HG03280 (cell line): ENCODE data around the gene JUN.

Experiments
- ATAC-seq: cut with Tn5 transposase; IDR thresholded peaks from one replicate; pipeline ENCODE4 v1.9.1; 2021; ENCODE audit warnings: mild to moderate bottlenecking, moderate library complexity; ENCODE audit not compliant: unreplicated experiment

The JUN gene

DNA sequence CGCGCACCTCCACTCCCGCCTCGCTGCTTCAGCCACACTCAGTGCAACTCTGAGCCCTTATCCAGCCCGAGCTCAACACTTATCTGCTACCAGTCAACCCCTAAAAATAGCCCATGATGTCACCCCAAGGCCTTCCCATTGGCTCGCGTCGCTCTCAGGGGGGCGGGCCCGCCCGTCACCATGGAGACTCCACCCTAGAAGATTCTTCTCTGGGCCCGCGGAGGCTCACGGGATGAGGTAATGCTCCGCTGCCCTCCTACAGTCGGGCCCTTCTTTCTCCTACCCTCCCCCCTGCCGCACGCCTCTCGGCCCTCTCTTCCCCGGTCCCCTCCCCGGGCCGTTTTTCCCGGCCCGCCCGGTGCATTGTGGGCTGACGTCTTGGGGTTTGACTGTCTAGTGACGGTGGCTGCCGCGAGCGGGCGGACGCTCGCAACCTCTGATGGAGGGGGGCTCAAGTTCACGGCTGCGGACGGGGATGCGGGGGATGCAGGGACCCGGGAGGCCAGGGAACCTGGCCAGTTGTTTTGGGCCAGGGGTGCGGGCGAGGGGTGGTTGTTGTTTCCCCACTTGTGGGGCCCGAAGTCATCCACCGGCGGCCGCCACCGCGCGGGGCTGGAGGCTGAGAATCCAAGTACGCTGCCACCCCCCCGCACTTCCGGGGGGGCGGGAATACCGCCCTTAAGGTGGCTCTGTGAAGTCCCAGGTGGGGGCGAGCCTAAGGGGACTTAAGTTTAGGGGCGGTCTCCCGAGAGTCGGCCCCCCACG is at the start of gene JUN:
Gene JUN (minus strand): TSS at position 55 of the 765 bp plus-strand sequence. CDS start 977 bp downstream, outside the sequence.
- peak; percentile 78 for ATAC-seq

DNA sequence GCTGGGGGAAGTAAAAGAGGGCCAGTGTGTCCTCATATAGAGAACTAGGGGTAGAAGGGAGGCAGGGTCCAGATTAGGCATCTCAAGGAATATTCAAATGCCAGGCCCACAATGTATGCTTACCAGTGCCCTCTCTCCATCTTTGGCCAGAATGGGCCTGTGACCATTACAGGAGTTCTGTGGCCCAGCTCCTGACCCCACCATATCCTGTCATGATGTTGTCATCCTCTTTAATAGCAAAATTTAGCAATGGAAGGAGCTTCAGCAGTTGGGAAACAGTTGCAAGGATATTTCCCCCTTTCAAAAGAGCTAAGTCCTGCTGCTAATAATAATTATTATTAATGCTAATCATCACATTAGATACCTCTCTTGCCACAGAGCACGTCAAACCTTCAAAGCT is 49.3 kb upstream of the JUN start:
- no peak for ATAC-seq

DNA sequence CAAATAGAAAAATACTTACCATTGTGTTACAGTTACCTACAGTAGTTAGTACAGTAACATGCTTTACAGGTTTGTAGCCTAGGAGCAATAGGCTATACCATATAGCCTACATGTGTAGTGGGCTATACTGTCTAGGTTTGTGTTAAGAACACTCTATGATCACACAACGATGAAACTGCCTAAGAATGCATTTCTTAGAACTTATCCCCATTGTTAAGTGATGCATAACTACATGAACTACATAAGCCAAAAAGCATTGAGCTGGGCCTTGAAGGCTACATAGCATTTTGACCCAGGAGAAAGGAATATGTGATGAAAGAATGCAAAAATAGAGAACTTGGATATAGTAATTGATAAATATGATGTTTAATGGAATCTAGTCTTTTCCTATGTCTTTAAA is 46.4 kb upstream of the JUN start:
- no peak for ATAC-seq

DNA sequence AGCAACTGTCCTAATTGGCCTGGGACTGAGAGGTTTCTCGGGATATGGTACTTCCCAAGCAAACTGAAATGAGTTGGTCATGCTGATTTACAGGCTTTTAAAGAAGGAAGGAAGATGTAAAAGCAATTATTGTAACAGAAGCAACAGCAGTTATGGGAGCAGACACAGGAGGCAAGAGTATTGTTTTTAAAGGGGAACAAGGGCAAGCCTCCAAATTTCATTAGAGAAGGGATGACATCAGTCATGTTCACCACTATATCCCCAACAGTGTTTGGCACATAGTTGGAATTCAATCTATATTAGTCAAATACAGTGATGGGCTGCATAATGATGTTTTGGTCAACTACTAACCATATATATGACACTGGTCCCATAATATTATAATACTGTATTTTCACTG is 46.0 kb upstream of the JUN start:
- no peak for ATAC-seq

DNA sequence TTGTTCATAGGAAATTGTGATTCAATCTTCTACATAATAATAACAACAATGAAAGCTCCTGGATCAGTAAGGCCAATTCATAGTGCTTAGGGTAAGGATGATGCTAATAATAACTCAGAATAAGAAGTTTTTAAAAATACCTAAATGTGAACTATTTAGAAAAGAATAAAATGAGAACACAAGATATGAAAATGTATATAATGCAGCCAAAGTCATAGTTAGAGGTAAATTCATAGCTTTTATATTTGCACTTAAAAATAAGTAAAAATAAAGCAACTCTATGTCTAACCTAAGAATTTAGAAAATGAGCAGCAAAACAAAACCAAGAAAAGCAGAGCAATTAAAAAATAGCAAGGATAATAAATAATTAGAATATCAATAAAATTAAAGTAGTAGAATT is 43.5 kb upstream of the JUN start:
- no peak for ATAC-seq

DNA sequence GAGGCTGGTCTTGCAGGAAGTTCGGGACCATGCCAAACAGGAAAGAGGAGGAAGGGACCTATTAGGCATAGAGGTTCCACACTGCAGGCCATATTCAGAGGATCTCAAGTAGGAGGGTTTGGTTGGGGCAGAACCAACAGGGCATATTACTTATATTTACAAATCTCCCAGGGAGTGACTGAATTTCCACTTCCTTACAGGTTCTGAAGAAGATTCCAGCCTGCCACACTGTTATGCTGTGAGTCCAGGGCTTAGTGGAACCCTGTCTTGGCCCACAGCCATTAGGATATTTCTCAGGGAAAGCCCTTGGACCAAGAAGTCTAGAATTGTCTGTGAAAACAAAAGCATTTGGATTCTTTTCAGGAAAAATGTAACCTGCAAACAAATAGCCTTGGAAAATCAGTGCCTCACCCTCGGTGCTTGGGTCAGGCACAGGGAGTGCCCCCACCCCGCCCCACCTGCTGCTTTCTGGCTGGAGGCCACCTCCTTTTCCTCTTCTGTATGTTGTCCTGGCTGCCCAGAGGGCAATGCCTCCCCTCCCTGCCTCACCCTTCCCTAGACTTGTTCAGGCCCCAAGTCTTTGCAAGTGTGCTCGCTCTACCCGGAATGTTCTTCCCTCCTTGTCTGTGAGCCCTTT is 41.0 kb upstream of the JUN start:
- no peak for ATAC-seq

DNA sequence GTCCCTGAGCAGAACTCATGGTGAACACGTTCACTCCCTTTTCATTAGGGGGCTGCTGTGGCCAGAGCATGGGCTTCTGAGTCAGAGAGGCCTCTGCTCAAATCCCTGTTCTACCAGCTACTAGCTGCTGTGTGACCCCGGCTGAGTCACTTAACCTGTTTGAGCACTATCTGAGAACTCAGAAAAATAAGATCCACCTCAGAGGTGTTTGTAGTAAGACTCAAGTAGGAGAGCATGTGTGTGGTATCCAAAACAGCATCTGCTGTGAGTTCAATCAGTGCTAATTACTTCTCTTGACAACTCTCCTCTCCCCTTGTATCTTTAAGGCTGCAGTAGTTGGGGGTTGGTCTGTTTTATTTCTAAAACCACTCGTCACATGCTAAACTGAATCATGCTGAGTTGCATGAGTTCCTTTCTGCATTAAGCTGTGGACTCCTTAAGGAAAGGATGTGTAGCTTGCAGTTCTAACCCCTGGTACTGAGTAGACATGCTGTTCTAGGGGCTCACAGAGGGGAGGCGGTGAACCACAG is 39.7 kb upstream of the JUN start:
- no peak for ATAC-seq

DNA sequence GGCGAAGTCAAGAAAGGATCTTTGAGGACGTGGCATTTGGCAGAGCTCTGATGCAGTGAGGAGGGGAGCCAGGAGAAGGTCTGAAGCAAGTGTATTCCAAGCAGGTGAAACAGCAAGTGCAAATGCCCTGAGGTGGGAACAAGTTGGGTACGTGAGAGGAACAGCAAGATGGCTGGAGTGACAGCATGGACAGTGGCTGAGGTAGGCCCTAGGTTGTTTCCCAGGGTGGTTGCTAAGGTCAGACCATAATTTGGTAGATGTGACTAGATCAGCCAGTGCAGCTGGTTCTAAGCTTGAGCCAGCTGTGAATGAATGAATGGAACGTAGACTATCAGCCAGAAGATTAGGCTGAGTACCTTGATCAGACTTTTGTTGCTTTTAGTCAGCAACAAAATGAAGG is 37.5 kb upstream of the JUN start:
- ATAC-seq = no peak

DNA sequence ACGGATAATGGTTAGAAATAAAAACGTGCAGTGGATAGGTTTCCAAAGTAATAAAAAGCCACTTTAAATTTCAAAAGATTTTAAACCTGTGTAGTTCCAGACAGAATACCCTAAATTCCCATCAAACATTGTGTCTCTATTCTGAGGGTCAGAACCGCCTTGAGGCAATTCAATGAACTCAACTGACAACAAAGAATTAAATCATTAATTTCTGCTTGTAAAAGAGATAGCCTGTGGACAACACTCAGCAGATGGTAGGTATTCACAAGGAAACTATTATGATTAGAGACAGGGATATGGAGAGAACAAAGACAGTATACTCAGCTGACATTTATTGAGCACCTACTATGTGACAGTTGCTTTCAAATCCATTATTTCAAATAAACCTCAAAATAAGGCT is 35.1 kb upstream of the JUN start:
- ATAC-seq = no peak

DNA sequence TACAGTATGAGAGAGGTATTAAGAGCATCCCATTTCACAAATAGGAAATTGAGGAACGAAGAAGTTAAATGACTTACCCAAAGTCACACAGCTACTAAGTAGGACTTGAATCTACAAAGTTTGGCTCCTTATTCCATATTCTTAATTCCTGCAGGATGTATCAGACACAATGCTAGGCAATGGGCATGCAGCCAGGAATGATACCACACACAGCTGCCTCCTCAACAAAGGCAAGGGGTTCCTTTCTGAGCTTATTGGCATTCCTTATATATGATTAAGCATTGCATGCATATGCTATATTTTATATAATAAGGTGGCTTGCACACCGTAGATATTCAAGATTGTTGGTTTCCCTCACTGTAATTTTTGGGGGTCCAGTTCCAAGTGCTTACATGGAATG is 34.2 kb upstream of the JUN start:
- no peak for ATAC-seq

DNA sequence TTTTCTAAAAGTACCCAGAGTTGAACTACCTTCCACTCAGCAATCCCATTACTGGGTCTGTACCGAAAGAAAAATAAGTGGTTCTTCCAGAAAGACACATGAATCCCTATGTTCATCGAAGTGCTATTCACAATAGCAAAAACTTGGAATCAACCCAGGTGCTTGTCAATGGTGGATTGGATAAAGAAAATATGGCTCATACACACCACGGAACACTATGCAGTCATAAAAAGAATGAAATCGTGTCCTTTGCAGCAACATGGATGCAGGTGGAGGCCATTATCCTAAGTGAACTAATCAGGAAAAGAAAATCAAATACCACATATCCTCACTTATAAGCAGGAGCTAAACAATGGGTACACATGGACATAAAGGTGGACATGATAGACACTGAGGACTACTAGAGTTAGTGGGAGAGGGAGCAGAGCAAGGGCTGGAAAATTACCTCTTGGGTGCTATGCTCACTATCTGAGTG is 32.9 kb upstream of the JUN start:
- no peak for ATAC-seq

DNA sequence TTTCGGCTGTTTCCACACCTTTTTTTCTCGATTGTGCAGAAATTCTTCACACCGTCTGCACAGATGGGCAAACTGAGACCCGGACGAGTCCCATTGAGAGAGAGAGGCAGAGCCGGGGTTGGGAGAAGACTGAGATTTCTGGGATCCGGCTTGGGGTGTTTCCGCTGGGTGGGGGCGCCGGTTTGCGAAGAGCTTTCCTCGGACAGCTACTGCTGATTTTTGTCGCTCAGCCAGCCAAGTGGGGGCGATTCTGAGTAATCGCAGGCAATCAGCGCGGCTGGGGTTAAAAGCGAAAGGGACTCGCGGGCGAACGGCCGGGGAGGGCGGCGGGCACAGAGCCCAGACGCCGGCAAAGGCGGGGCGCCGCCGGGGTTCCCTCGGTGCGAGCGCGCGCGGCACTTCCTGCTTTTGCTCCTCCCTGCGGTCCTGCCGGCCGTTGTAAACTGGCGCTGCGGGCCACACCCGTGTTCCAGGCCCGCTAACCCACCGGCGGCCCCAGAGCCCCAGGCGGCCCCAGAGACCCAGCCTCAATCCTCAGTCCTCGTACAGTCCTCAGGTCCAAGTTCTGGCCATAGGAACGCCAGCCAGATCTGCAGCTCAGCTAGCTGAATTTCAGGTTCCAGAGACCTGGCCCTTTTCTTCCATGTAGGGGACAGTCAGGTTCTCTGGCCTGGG is 32.4 kb upstream of the JUN start:
- ATAC-seq = peak; percentile 84

DNA sequence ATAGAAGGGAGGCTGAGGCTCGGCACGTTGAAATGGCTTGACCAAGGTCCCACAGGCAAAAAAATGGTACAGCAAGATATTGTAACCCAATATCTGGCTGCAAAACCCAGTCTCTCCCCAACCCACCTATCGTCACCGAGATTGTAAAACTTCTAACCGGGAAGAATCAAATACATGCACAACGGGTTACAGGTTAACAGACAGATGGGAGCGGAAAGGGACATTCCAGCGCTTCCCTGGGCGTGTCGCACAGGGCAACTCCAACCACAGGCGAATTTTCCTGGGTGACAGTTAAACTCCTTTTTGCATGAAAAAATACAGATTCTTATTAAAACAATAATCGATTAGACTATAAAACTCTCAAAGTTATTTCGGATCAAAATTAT is 31.8 kb upstream of the JUN start:
- ATAC-seq = peak; percentile 14

DNA sequence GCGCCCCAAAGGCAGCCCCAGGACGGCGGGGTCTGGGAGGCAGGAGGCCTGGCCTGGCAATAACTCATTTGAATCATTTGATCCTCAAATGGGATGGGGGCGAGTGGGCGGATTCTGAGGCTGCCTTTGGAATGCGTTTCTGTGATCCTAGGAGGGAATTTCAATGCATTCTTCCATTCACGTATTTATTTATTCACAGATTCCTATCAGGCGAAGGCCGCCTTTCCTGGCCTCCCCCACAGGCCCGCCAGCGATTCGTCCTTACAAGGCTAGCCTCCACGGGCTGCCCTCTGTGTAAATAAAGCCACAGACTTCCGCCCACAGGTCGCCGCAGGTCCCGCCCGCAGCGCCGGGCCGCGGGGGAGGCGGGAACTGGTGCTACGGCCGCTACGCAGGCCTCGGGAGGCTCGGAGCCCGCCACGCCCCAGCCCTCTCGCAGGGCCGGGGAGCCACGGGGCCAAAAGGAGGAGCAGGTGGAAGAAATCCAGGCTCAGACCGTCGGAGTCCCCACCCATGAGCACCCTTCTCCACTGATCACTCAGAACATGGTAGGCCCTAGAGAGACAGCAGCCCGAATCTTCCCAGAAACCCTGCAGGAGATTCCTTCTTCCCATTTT is 31.3 kb upstream of the JUN start:
- peak; percentile 54 for ATAC-seq

DNA sequence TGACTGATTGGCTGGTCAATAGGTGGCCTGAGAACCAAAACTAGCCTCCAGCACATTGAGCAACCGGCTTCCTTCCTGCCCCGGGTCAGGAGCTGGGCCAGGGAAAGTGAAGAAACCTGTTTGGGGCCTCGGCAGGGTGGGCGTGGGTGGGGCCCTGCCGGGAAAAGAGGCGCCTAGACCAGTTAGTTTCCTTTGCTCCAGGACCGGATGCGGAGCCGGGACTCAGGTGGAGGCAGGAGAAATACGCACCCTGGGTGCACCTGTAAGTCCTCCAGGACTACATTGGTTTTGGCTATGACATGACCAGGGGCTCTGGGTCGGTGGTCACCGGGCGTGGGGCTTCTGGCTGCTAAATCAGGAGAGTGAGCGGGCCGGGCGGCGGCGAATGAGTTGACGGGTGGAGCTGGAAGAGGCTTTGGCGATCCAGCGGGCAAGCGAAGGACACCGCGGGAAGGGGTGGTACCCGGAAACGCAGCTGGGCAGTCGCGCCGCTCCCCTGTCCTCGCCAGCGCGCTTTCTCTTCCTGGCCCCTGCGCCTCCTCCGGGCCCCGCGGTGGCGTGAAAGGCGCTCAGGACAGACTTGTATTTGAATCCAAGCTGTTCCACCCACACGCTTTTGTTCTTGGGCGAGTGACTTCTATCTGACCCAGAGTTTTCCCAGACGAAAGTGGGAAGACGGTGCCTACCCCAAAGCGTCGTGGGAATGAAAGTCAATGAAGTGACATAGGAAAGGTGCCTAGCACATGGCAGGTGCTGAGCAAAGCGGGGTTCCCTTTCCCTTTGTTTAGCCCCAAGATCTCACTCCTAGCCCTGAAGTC is 30.6 kb upstream of the JUN start:
- ATAC-seq = no peak

DNA sequence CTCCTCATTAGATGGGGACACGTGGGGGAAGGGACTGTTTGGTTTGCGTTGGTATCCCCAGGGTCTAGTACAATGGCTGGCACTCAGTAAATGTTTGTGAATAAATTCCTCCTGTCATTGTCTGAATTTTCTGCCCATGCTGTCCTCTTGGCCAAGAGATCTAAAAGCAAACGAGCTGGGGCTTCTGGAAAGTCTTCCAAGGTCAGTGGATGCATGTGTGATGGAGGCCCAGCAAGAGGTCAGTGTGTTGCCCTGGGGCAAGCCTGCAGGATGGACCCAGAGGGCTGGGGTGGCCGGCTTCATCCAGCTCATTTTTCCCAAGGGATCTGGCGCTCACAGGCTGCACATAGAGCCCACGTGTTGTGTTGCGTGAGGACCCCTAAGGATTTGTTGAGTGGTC is 30.0 kb upstream of the JUN start:
- ATAC-seq = no peak

DNA sequence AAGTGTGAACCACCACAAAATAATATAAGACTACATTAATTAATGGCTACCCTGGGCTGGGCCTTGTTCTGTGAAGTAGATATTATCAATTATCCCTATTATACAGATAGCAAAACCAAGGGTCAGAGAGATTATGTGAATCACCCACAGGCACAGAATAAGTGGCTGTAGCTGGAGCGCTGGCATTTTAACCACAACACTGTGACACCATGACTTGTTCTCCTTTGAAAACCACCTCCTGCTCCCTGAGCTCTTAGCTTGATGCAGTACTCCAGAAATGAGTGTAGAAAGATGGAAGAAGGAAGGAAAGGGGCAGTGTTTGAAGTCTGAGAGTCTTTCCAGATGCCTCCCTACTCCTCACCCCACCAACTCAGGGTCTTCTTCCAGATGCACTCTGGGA is 29.5 kb upstream of the JUN start:
- ATAC-seq = no peak

DNA sequence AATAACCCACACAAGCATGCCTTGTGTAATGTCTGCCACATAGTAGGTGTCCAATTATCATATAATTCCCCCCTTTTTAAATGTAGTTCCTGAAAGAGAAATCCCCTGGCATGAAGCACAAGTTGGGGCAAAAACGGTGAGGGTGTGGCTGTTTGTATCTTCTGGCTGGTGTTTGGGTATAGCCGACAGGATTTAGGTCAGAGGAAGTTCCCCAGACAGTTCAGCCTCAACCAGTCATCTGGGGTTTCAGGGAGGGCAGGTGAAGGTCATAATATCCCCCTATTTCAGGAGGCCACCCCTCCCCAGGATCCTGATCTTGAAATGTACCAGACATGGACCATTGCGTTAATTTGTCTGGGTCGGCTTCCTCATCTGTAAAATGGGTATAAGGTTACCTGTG is 29.1 kb upstream of the JUN start:
- no peak for ATAC-seq

DNA sequence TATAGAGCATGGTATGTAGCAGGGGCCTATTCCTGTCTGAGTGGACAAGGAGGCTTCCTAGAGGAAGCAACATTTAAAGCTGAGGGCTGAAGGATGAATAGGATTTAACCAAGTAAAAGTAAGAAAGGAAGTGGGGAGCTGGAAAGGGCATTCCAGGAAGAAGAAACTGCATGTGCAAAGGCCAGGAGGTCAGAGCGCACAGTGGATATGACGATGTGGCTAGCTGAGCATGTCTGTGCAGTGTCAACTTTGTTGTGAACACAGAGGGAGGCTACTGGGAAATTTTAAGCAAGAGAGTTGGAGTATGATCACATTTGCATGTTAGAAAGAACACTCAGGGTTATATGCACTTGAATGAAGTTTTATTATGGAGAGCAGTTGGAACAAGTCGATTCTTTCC is 28.6 kb upstream of the JUN start:
- ATAC-seq = no peak

DNA sequence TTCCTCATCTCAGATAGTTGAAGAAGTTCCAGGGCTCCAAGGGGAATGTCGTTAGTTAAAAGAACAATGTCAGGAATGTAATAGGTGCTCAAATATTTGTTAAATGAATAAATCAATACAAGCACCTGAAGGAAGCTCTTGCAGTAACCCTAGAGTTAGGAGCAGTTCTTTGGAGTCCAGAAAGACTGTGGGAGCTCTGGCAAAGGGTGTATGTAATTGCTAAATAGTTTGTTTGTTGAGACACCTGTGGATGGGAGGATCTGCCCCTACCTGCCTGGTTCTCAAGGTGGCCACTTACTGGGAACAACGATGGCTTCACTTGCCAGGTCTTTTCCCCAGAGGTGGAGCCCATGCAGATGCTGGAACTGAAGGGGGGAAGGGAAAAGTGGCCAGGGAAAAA is 27.5 kb upstream of the JUN start:
- ATAC-seq = no peak
